Measurements from ENCODE around the gene SORL1-AS1.

SORL1-AS1 gene

DNA sequence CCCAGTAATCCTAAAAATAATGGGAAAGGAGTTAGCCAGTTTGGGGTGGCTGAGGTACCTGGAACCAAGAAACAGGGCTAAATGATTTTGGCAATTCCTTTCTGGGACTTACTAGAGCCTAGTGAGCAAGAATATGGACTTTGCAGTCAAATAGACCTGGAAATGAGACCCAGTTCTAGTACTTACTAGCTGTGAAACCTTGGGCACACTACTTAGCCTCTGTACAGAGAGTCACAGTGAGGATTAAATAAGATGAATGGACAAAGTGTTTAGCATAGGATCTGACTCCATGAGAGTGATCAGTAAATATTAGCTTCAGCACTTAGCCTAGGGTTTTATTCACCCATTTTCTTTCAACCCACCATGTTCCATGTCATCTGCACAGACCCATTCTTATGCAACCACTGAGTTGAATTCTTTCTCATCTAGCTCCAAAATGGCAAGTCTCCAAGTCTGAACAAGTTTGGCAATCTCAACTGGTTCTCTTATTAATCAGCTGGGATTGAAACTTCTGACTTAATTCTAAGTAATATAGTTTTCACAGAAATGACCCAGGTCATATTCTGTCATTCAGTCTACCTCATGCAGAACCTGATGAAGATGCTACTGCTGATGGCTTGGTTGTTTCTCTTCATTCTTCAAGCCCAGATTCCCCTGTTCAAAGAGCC is 15.6 kb downstream of the SORL1-AS1 start:
- POLR2A ChIA-PET = no interaction called here
- intact Hi-C loops (cut with micrococcal nuclease) (no loop called here), dilution Hi-C loops (cut with MboI; ENCODE audit: extremely low pct_ligation_motif_present, low sequenced_read_pairs) (no loop called here)
- Histone ChIP-seq H3K79me2 (ENCODE audit: control insufficient read depth, insufficient read depth, low read length) (no peaks in the 10 kb centered on the region), H3K36me3 (ENCODE audit: control insufficient read depth in 2 of 2, extremely low read depth in 1 of 2, insufficient read depth in 2 of 2, low read length in 2 of 2) (no peaks in the 10 kb centered on the region), H3K9me3 (replicated peaks; ENCODE audit: control insufficient read depth, insufficient read depth, low read length) (no peaks in the 10 kb centered on the region), H3K4me3 (replicated peaks in 1 of 3; ENCODE audit: insufficient read depth in 1 of 3, low read depth in 1 of 3, low read length in 3 of 3) (no peak overlapping the region), H3K9me1 (replicated peaks; ENCODE audit: control insufficient read depth, extremely low read depth, insufficient read depth, low read length) (no peaks in the 10 kb centered on the region), H4K20me1 (replicated peaks; ENCODE audit: control insufficient read depth, extremely low read depth, insufficient read depth, low read length) (no peaks in the 10 kb centered on the region), H2AFZ (ENCODE audit: low read depth, low read length) (no peak overlapping the region), H3K4me1 (ENCODE audit: control insufficient read depth, extremely low read depth, insufficient read depth, low read length) (no peaks in the 10 kb centered on the region), H3K27me3 (ENCODE audit: control insufficient read depth in 2 of 2, insufficient read depth in 2 of 2, low read length in 2 of 2) (peaks cover 0 to 3% of the 10 kb centered on the region in 2 experiments), H3K4me2 (ENCODE audit: insufficient read depth, low read length) (no peak overlapping the region), H3K9ac (replicated peaks; ENCODE audit: extremely low read depth, insufficient read depth, low read length) (no peak overlapping the region), H3K27ac (ENCODE audit: insufficient read depth, low read depth, low read length) (no peak overlapping the region)
- FAIRE-seq (no peak), DNase-seq (ENCODE audit: low read depth, low spot score) (no peak)
- no TSS peak for BruUV-seq (replicated peaks)
- CTCF ChIA-PET = no interaction called here
- TF ChIP-seq JUN (IDR thresholded peaks at IDR 0.05; ENCODE audit: borderline replicate concordance, insufficient read depth, insufficient read length, low read depth) = no peak
- TF ChIP-seq MYC (IDR thresholded peaks at IDR 0.05; ENCODE audit: low read depth, low read length) = no peak
- no peak for TF ChIP-seq EZH2 (IDR thresholded peaks at IDR 0.05; ENCODE audit: borderline replicate concordance, low read depth, low read length, severe bottlenecking)
- TF ChIP-seq, protein P1, sequence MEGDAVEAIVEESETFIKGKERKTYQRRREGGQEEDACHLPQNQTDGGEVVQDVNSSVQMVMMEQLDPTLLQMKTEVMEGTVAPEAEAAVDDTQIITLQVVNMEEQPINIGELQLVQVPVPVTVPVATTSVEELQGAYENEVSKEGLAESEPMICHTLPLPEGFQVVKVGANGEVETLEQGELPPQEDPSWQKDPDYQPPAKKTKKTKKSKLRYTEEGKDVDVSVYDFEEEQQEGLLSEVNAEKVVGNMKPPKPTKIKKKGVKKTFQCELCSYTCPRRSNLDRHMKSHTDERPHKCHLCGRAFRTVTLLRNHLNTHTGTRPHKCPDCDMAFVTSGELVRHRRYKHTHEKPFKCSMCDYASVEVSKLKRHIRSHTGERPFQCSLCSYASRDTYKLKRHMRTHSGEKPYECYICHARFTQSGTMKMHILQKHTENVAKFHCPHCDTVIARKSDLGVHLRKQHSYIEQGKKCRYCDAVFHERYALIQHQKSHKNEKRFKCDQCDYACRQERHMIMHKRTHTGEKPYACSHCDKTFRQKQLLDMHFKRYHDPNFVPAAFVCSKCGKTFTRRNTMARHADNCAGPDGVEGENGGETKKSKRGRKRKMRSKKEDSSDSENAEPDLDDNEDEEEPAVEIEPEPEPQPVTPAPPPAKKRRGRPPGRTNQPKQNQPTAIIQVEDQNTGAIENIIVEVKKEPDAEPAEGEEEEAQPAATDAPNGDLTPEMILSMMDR (IDR thresholded peaks at IDR 0.05; ENCODE audit: extremely low read depth in 1 of 2, insufficient read depth in 1 of 2, low read depth in 1 of 2, low read length in 2 of 2) = no peak
- TF ChIP-seq, protein P2, sequence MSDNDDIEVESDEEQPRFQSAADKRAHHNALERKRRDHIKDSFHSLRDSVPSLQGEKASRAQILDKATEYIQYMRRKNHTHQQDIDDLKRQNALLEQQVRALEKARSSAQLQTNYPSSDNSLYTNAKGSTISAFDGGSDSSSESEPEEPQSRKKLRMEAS (IDR thresholded peaks at IDR 0.05; ENCODE audit: insufficient read depth, insufficient read length) = no peak
- TF ChIP-seq GATA2 (IDR thresholded peaks at IDR 0.05; ENCODE audit: insufficient read depth, insufficient read length, low read depth, low read length) = no peak
- no peak for TF ChIP-seq FOS (IDR thresholded peaks at IDR 0.05; ENCODE audit: borderline replicate concordance, insufficient read depth, low read length)
- TF ChIP-seq POLR2A (IDR thresholded peaks at IDR 0.05; ENCODE audit: low read depth, low read length) = no peak
- no peak for TF ChIP-seq POLR2AphosphoS5 (IDR thresholded peaks at IDR 0.05; ENCODE audit: insufficient read depth, low read depth, low read length)
